GM19463 (cell line): ENCODE measurements around the gene DDX28.

ENCODE experiments used
- ATAC-seq: cut with Tn5 transposase; IDR thresholded peaks from one replicate; pipeline ENCODE4 v1.9.1; 2021; ENCODE audit warnings: mild to moderate bottlenecking, moderate library complexity; ENCODE audit not compliant: unreplicated experiment

DDX28 gene

GRCh38 chr16:68022728-68023537 is at the start of gene DDX28, which contains the start of gene DUS2:
DDX28 (minus strand) TSS chr16:68023232; CDS start chr16:68023202, 30 bp downstream.
DUS2 (plus strand) TSS chr16:68023284; CDS start chr16:68038024, 14,740 bp downstream.
- ATAC-seq: peak; percentile 81

DNA sequence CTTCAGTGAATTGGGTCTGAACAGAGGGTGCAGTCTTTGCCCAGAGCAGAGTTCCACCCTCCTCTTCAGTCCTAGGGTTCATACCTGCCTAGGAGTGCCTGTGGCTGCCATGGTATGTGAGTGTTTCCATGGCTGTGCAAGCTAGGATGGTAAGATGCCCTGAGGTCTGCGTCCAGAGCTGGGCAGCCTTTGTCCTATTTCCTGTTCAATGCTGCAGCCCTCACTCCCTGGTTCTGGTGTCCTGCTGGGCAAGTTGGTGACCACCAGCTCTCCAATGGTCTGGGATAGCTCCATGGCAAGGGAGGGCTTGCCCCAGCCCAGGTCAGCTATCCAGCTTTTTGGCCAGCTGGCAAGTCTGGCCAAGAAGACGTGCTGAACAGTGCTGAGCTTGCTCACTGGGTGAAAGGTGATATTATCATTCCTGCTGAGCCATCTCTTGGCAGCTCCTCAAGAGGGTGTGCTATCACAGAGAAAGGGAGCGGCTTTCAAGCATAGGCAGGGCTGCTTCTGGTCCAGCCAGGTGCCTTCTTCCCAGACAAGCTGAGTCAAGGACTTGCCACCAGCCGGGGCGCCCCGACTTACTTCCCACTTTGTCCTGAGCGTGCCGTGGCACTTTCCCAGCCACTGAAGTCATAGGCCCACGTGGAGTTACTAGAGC is 49.1 kb upstream of the DDX28 start:
- ATAC-seq: no peak

DNA sequence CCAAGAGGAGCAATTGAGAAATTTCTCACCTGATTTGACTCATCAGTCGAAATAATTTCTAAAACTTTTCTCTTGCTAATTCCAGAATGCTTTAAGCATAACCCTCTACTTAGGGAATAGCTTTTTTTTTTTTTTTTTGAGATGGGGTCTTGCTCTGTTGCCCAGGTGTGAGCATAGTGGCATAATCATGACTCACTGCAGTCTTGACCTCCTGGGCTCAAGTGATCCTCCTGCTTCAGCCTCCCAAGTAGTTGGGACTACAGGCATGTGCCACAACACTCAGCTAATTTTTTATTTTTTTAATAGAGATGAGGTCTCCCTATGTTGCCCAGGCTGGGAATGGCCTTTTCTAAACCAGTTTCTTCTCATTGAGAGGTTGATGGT is 48.5 kb upstream of the DDX28 start:
- ATAC-seq: no peak

- ATAC-seq: no peak
Measured at GRCh38 chr16:68070806-68071517, 47.9 kb upstream of the DDX28 start.

- ATAC-seq: no peak
Measured at GRCh38 chr16:68070249-68070730, 47.3 kb upstream of the DDX28 start.

GRCh38 chr16:68069511-68070248 is 46.6 kb upstream of the DDX28 start:
- no peak for ATAC-seq

GRCh38 chr16:68068926-68069325 is 45.9 kb upstream of the DDX28 start:
- no peak for ATAC-seq

DNA sequence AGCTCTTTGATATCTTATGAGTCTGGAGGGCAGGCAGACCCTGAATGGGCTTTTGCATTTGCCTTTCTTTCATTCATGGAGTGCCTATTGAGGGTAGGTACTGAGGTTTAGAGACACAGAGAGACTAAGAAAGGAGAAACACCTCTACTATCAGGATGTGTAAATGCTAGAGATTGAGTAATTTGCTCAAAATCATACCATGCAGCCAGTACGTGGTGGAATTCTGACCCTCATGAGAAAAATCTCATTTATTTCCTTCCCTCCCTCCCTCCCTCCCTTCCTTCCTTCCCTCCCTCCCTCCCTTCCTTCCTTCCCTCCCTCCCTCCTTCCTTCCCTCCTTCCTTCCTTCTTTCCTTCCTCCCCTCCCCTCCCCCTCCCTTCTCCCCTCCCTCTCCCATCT is 43.7 kb upstream of the DDX28 start:
- ATAC-seq: no peak

DNA sequence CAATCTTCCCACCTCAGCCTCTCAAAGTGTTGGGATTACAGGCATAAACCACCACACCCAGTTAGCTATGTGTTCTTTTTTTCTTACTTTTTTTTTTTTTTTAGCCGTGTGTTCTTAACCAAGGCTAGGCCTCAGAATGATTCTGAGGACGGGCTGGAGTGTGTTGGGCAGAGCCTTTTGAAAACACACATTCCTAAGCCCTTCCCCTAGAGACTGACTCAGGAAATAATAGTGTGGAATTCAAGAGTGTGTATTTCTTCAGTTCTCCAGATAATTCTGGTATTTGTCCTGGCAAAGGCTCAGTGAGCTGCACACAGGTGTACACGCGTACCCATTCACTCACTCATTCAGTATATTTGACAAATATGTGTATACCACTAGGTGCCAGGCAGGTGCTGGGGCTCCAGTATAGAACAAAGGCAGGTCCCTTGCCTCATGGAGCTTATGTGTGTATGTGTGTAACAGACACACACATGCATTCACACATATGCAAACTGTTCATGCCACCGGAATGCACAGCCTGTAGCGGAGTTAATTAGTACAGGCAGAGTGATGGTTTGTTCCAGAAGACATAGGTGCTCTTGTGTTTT is 42.8 kb upstream of the DDX28 start:
- no peak for ATAC-seq

DNA sequence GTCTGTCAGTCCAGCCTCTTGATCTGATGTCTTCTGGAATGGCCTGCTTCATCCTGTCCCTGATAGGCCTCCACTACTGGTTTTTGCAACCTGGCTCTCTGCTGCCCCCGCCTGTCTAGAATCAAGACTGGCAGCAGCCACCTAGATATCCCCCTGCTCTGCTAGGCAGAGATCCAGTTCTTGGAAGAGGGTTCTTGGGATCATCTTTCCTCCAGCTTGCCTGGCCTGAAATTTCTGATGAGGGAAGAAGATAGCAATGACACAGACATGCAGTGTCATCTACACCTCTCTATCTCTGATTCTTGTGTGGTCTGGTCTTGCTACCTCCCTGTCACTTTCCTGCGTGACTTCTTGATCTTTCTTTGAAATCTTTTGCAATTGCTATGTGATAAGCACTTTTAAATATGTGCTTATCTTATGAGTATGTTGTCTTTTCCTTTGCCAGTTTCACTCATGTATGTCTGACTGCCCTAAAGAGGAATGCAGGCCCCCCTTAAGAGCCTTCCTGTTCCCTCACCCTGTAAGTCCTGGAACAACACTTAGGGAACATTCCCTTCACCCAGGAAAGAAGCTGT is 41.8 kb upstream of the DDX28 start:
- ATAC-seq: no peak

DNA sequence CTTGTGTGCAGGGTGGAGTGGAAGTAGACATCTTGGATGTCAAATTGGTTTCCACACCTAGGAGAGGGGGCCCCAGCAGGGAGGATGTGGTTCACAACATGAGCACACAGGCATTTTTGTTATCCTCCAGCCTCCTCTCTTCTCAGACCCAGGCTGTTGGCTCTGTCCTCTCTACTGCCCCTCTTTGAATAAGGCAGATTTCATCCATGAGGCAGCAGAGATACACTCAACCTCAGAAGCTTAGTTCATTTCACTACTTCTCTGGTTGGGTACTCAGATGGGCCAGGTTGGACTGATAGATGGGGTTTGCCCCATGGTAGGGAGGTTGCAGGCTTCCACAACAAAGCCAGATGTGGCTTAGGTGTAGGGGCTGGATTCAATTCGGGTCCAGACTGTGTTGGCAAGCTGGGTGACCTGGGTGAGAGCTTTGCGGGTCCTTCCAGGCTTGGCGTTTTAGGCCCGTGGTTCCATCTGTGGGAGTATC is 39.9 kb upstream of the DDX28 start:
- ATAC-seq: no peak

DNA sequence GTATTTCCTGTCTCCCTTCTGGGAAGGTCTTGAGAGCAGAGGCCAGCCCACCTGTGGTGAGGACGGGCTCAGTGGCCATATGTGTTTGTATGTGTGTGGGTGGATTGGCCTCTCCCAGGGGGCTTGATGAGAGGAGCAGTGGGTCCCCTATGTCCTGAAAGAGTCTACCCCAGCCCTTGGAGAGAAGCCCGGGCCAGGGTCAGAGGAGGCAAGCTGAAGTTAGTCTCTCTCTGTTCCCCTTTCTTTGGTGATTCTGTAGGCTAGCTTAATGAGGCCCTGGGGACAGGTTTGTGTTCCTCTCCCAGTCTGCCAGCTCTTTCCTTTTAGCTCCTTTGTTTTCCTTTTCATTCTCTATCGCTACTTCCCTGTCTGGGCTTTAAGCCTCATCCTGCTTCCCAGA is 38.4 kb upstream of the DDX28 start:
- no peak for ATAC-seq

- no peak for ATAC-seq
Measured at GRCh38 chr16:68059804-68060203, 36.8 kb upstream of the DDX28 start.

- ATAC-seq: no peak
Measured at GRCh38 chr16:68055395-68055794, 32.4 kb upstream of the DDX28 start.

- ATAC-seq: no peak
Measured at GRCh38 chr16:68049449-68049848, 26.4 kb upstream of the DDX28 start.

GRCh38 chr16:68047987-68048386 is 25.0 kb upstream of the DDX28 start:
- ATAC-seq: no peak

GRCh38 chr16:68046106-68046505 is 23.1 kb upstream of the DDX28 start:
- ATAC-seq: no peak

- no peak for ATAC-seq
Measured at GRCh38 chr16:68041783-68042182, 18.8 kb upstream of the DDX28 start.

DNA sequence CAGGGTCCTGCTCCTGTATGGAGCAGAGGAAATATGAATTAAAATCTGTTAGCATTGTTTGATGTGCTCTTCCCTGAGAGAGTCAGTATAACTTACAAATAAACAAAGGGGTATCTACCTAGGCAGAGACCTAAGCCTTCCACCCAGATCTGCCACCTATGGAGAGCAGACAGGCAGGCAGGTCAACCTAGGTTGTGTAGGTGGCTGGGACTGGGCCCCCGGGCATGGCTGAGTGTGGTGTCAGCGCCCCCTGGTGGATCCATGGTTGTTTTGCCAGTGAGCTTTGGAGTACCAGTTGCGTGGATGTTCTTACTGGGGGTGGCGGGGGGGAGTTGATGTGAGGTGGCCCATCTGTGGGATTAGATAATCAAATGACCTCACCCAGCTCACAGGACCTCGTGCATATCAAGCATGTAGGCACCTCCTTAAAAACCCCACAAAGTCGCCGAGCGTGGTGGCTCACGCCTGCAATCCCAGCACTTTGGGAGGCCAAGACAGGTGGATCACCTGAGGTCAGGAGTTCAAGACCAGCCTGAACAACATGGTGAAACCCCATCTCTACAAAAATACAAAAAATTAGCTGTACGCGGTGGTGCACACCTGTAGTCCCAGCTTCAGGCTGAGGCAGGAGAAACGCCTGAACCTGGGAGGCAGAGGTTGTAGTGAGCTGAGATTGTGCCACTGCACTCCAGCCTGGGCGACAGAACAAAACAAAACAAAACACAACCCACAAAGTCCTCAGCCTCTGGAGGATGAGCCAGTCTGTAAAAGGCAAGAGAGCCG is 17.7 kb upstream of the DDX28 start:
- ATAC-seq: no peak
